ENCODE measurements around the gene CTPS1.
A peak's percentile ranks its signal among the peaks of the same experiment; 100 is the strongest.

The CTPS1 gene

DNA sequence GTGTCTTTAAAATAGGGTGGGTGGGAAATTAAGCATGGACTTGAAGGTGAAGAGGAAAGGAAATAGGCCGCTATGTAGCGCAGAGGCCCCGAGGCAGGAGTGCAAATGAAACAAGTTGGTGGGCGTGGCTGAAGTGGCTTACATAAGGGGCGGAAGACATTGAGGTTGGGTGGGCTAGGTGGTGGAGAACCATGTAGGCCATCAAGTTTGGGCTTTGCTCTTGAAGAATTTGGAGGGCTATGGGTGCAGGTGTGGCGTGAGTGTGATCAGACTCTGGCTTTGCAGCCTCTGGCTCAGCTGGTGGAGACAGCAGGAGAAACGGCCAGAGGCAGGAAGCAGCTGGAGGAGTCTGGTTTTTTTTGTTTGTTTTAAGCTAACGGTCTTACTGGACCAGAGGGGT, 35.4 kb downstream of the CTPS1 start:
- no peaks in the 10 kb centered on the region for H3K9me3 Mint-ChIP-seq
- no peak overlapping the region for H3K4me3 Mint-ChIP-seq
- H3K4me1 Mint-ChIP-seq (ENCODE audit: low read depth in 2 of 2) = peaks cover 6% of the 10 kb centered on the region in 2 donors
- no peaks in the 10 kb centered on the region for H3K27me3 Mint-ChIP-seq
- no peak for DNase-seq
- H3K36me3 Mint-ChIP-seq (ENCODE audit: insufficient read depth) = peaks cover 48% of the 10 kb centered on the region
- no peak for ATAC-seq (replicated peaks)
- H3K27ac Mint-ChIP-seq = peak overlapping the region; percentile 41

DNA sequence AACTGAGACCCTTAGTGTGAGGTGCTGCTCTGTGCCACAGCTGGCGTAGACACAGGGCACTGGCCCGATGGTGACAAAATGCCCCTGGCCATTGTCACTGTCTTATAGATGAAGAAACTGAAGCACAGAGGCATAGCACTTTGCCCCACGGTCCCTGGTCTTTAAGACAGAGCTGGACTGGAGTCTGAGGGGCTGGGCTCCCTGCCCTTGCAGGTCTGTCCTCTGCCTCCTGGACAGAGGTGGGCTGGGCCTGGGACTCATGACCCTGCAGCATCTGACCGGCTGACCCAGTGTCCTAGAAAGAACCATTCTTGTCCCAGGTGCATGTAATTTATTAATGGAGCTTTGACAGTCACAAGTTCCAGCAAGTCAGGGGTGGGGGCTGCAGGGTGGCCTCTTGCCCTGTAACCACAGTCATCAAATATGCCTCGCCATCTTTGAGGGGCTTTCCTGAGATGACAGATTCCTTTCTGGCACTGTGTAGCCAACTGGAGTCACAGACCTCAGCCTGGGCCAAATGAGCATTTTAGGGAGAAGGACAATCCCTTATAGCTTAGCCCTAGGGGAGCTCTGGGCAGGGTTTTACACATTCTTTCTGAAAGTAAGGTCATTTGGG, 35.9 kb downstream of the CTPS1 start:
- Mint-ChIP-seq H3K4me1 (ENCODE audit: low read depth in 2 of 2) (peaks cover 6% of the 10 kb centered on the region in 2 donors), H3K27me3 (no peaks in the 10 kb centered on the region), H3K27ac (peak overlapping the region in 1 of 2 donors; percentile 41), H3K9me3 (no peaks in the 10 kb centered on the region), H3K4me3 (no peak overlapping the region), H3K36me3 (ENCODE audit: insufficient read depth) (peaks cover 43% of the 10 kb centered on the region)
- ATAC-seq (replicated peaks) = no peak
- DNase-seq = no peak

DNA sequence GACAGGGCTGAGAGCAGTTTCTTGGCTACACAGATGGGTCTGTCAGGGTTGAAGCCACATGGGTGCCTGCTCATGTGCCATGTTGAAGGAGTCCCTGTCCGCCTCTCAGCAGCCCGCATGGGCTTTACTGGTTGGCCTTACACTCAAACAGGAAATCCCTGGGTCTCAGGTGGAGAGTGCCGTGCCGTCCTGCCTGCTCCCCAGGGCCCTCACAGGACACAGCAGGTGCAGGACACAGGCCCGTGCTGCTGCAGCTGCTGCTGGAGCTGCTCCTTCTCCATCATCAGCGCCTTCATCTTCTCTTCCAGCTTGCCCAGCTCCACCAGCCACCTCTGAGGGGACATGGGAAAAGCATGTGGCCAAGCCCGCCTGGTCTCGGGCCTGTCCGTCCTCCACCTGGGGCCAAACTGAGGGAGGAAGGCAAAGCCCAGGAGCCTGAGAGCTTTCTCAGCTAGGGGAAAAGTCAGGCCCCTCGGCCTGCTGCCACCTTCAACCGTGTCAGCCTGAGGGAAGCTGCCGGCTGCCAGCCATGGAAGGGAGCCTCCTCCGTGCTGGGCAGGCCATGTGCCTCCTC, 36.5 kb downstream of the CTPS1 start:
- H3K9me3 Mint-ChIP-seq = no peaks in the 10 kb centered on the region
- peak overlapping the region in 1 of 2 donors; percentile 19 for H3K4me3 Mint-ChIP-seq
- H3K4me1 Mint-ChIP-seq (ENCODE audit: low read depth in 2 of 2) = peaks cover 6 to 7% of the 10 kb centered on the region in 2 donors
- H3K27me3 Mint-ChIP-seq = no peaks in the 10 kb centered on the region
- DNase-seq (no peak), ATAC-seq (replicated peaks) (no peak)
- peaks cover 39% of the 10 kb centered on the region for H3K36me3 Mint-ChIP-seq (ENCODE audit: insufficient read depth)
- peak overlapping the region in 1 of 2 donors; percentile 55 for H3K27ac Mint-ChIP-seq

DNA sequence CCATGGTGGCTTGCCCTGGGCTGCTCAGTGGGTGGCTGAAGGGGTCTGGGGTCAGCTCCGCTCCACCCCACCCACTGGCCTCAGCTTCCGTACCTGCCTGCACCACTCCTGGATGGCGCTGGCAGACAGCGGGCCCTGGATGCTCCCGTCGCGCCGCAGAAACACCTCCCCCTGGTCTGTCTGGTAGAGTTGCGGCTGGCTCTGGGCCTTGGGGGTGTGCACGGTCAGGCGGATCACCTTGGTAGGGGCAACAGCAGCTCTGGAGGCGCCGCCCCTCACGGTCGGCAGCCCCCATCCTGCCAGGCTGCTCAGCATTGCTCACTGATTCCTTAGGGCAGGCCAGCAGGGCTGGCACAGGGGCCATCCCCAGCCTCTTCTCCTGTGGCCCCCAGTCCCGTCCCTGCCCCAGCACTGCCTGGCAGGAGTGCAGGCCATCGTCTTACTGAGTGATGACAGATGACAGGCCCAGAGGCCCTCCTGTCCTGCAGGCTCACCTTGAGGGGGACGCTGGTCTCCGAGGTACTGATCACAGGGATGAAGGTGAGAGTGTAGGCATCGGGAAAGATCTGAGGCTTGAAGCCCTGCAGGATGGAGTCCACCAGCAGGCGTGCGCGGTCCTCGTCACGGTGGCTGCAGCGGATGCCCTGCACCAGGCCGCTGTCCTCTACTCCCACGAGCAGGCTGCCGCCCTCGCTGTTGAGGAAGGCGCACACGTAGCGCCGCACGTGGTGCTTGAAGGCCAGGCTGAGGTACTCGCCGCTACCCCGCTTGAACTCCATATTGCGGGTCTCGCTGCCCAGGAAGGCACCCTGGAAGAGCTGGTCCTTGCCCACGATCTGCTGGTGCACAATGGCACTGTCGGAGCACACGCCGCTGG, 37.9 kb downstream of the CTPS1 start:
- ATAC-seq (replicated peaks) (no peak), DNase-seq (no peak)
- H3K36me3 Mint-ChIP-seq (ENCODE audit: insufficient read depth) = peaks cover 35% of the 10 kb centered on the region
- no peaks in the 10 kb centered on the region for H3K27me3 Mint-ChIP-seq
- H3K27ac Mint-ChIP-seq = peak overlapping the region in 1 of 2 donors; percentile 85
- peak overlapping the region in 1 of 2 donors; percentile 29 for H3K4me3 Mint-ChIP-seq
- peaks cover 6 to 9% of the 10 kb centered on the region in 2 donors for H3K4me1 Mint-ChIP-seq (ENCODE audit: low read depth in 2 of 2)
- H3K9me3 Mint-ChIP-seq = no peaks in the 10 kb centered on the region

DNA sequence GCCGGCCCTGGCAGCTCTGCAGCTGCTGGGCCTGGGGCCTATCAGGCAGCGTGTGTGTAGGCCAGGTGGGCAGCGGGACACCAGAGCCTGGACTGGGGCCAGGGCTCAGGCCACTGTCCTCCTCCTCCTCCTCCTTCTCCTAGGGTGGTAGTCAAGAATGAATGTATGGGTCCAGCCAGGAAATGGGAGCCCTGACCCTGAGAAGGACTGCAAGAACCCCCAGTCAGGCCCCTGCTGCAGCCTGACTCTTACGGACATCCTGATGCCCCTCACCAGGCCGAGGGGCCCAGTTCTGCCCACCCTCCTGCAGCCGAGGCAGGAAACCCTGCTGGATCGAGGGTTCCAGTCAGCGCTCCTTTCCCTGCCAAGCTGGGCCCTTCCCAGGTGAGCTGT, 38.5 kb downstream of the CTPS1 start:
- no peak overlapping the region for H3K4me3 Mint-ChIP-seq
- H3K27me3 Mint-ChIP-seq = no peaks in the 10 kb centered on the region
- H3K36me3 Mint-ChIP-seq (ENCODE audit: insufficient read depth) = peaks cover 29% of the 10 kb centered on the region
- no peaks in the 10 kb centered on the region for H3K9me3 Mint-ChIP-seq
- no peak for DNase-seq
- H3K27ac Mint-ChIP-seq = peak overlapping the region in 1 of 2 donors; percentile 85
- ATAC-seq (replicated peaks) = no peak
- H3K4me1 Mint-ChIP-seq (ENCODE audit: low read depth in 2 of 2) = peaks cover 6 to 9% of the 10 kb centered on the region in 2 donors

DNA sequence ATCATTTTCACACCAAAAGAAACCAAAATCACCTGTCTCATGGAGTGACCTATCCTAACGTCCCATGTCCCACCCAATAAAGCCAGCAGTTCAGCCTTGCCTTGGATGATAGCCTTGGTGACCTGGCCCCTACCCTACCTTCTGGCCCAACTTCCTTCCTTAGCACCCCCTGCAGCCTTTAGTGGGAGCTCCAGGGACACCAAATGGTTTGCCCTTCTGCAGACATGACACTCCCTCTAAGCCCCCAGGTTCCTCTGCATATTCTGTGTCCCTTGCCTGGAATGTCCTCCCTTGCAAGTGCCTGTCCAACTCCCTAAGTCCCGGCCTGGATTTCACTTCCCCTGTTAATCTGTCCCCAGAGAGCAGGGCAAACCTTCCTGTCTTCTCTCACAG, 39.9 kb downstream of the CTPS1 start:
- no peak for ATAC-seq (replicated peaks)
- H3K4me1 Mint-ChIP-seq (ENCODE audit: low read depth in 2 of 2) = peaks cover 0 to 9% of the 10 kb centered on the region in 2 donors

DNA sequence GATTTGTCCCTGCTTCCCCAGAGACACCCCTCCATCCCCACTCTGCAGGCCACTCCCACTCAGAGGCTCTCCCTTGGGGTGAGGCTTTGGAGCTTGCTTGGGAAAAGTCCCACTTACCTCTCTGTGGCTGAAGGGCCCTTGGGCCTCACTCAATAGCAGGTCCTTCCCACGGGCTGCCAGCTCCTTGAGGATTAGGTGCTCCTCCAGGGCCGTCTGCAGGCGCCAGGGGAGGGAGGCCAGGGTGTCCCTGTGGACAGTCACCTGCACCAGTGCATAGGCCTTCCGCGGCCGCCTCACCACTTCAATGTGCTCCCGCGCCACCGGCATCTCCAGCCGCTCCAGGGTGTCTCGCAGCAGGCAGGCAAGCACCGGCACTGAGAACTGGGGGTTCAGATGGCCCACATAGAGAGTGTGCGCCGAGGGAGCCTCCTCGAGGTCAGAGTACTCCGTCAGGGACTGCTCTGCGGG, 40.6 kb downstream of the CTPS1 start:
- no peak for ATAC-seq (replicated peaks)
- no peaks in the 10 kb centered on the region for H3K9me3 Mint-ChIP-seq

More for the DNA sequence above, 39.9 kb downstream of the CTPS1 start:
- Mint-ChIP-seq H3K4me3 (no peak overlapping the region), H3K27me3 (no peaks in the 10 kb centered on the region), H3K27ac (peak overlapping the region; percentile 19 to 85), H3K9me3 (no peaks in the 10 kb centered on the region), H3K36me3 (ENCODE audit: insufficient read depth) (peaks cover 29% of the 10 kb centered on the region)
- no peak for DNase-seq

DNA sequence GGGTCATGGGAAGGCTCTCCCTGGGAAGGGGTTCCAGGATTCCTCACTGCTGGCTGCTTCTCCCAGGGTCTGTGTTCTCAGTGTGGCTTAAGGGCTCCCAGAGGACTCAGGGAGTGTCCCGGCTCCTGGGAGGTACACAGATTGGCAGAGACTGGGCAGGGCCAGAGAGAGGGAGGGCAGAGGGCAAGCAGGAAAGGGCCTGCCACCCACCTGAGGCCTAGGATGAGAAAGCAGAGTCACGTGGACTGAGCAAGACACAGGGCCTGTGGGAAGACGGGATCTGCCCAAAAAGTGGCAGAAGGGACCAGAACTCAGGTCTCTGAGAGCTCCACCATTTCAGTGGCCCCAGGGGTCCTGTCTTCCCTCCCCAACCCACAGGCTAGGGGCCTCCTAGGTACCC, 41.2 kb downstream of the CTPS1 start:
- Mint-ChIP-seq H3K4me1 (ENCODE audit: low read depth in 2 of 2) (peaks cover 0 to 5% of the 10 kb centered on the region in 2 donors), H3K4me3 (no peak overlapping the region), H3K9me3 (no peaks in the 10 kb centered on the region), H3K27me3 (no peaks in the 10 kb centered on the region), H3K27ac (peak overlapping the region; percentile 71 to 85), H3K36me3 (ENCODE audit: insufficient read depth) (peaks cover 26% of the 10 kb centered on the region)
- ATAC-seq (replicated peaks) = no peak
- DNase-seq = no peak

More for the DNA sequence above, 40.6 kb downstream of the CTPS1 start:
- H3K27me3 Mint-ChIP-seq = no peaks in the 10 kb centered on the region
- peak overlapping the region; percentile 71 to 85 for H3K27ac Mint-ChIP-seq
- no peak overlapping the region for H3K4me3 Mint-ChIP-seq
- H3K4me1 Mint-ChIP-seq (ENCODE audit: low read depth in 2 of 2) = peaks cover 0 to 5% of the 10 kb centered on the region in 2 donors
- peaks cover 29% of the 10 kb centered on the region for H3K36me3 Mint-ChIP-seq (ENCODE audit: insufficient read depth)
- DNase-seq = no peak

DNA sequence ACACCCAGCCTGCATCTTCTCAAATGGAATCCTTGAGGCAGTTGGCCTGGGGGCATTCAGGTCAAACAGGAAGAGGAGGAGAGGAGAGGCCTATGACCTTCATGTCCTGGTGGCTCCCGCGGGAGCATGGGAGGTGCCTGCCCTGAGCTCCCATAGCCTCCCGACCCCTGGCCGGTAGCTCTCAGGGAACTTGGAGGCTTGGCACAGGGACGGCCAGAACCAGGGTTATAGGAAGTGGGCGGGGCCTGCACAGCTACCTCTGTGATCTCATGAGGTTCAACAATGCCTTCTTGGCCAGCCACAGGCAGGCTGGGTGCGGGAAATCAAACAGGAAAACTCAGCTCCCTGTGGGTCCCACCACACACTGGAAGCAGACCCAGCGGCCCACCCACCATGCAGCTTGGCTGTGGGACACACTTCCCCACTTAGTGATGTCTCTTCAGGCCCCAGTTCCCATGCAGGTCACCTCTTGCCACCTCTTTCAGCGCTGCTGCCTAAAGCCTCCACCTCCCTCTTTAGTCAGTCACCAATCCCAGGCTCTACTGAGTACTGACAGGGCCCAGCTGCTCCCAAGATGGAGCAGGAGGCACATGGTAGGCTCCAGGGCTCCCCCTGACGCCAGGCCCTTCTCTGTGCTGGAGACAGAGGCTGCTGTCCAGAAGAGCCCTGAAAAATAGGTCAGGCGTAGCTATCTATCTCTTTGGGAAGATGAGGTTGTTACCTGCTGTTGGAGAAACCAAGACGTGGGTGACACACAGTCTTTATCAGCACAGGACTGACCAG, 42.2 kb downstream of the CTPS1 start, which contains the start of gene SLFNL1:
Gene SLFNL1, minus strand, starts transcription at position 200 of the 783 bp plus-strand sequence. CDS start 1,065 bp downstream, outside the sequence.
- Mint-ChIP-seq H3K27me3 (no peaks in the 10 kb centered on the region), H3K4me3 (no peak within 1 kb of the TSS), H3K9me3 (no peaks in the 10 kb centered on the region), H3K4me1 (ENCODE audit: low read depth in 2 of 2) (peaks cover 8 to 13% of the 10 kb centered on the region in 2 donors), H3K27ac (peak within 1 kb of the TSS; percentile 71 to 85), H3K36me3 (ENCODE audit: insufficient read depth) (peaks cover 16% of the 10 kb centered on the region)
- ATAC-seq (replicated peaks) = no peak
- DNase-seq = no peak

DNA sequence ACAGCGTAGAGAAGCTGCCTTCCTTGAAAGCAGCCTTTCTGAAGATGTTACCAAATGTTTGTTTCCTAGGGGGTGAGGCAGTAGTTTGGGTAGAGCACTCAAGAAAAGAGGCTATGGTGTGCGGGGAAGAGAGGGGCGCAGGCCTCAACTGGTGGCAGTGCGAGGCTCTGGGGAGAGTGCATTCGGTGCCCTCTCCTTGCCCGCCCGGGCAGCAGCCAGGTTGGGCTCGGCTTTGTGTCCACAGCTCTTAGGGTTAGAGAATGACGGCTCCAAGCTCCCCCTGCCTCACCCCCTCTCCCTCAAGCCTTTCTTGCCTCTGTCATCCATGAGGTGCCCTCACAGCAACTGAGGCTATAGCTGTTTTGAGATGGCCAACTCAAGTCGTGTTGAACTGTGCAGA, 42.9 kb downstream of the CTPS1 start:
- Mint-ChIP-seq H3K27me3 (no peaks in the 10 kb centered on the region), H3K36me3 (ENCODE audit: insufficient read depth) (peaks cover 19% of the 10 kb centered on the region), H3K4me1 (ENCODE audit: low read depth in 2 of 2) (peaks cover 9 to 13% of the 10 kb centered on the region in 2 donors), H3K4me3 (no peak overlapping the region), H3K27ac (peak overlapping the region in 1 of 2 donors; percentile 34), H3K9me3 (no peaks in the 10 kb centered on the region)
- DNase-seq (no peak), ATAC-seq (replicated peaks) (no peak)

DNA sequence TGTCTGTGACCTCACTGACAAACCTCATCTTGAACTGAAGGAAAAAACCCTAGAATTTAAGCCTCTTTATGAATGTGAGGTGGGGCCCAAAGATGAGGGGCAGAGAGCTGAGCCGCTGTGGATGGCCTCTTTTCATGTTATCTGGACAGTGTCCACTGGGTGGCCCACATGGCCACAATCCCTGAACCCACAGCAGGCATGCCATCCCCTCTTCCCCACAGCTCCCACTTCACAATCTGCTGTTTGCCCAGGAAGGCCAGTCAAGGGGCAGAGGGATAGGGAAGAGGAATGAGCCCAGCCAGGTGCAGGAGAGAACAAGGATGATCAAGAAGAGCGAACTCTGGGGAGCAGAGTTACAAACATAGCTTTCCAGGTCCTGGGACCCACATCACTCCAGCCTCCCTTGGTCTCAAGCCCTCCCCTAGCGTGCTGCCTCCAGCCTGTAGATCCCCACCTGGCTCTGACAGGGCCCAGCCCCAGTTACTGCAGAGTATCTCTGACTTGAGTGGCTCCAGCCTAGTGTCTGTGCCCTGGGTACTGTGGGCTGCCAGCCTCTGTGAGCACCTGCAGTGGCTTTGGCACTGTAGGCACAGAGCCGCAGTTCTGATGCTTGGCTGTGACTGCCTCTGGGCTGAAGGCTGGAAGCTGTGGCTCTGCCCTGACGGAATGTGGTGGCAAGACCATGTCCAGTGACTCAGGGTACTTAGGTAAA, 43.9 kb downstream of the CTPS1 start:
- H3K27ac Mint-ChIP-seq = peak overlapping the region in 1 of 2 donors; percentile 55
- H3K4me3 Mint-ChIP-seq = no peak overlapping the region
- peaks cover 20% of the 10 kb centered on the region for H3K36me3 Mint-ChIP-seq (ENCODE audit: insufficient read depth)
- ATAC-seq (replicated peaks) (no peak), DNase-seq (no peak)
- no peaks in the 10 kb centered on the region for H3K27me3 Mint-ChIP-seq
- H3K9me3 Mint-ChIP-seq = no peaks in the 10 kb centered on the region
- H3K4me1 Mint-ChIP-seq (ENCODE audit: low read depth in 2 of 2) = peaks cover 9 to 13% of the 10 kb centered on the region in 2 donors

DNA sequence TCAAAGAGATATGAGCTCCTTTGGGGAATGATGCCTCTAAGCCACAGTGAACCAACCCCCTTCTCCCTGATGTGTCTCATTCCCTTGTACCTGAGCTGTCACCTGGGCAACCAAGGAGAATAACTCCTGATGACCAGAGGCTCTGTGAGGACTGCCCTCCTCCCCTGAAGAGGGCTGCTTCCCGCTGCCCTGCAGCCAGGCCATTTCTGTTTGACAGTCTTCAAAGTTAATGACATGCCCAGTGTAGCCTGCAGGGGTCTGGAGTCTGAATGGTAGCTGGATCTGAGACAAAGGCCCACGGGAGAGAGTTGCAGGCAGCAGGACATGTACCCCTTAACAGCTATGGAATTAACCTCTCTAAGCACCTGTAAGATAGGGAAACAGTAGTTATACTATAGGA, 45.5 kb downstream of the CTPS1 start:
- Mint-ChIP-seq H3K36me3 (ENCODE audit: insufficient read depth) (peaks cover 21% of the 10 kb centered on the region), H3K27ac (peak overlapping the region in 1 of 2 donors; percentile 69), H3K27me3 (no peaks in the 10 kb centered on the region), H3K4me1 (ENCODE audit: low read depth in 2 of 2) (peaks cover 9 to 13% of the 10 kb centered on the region in 2 donors), H3K4me3 (no peak overlapping the region), H3K9me3 (no peaks in the 10 kb centered on the region)
- no peak for DNase-seq
- ATAC-seq (replicated peaks) = no peak

All from effector memory CD8-positive, alpha-beta T cell (primary cell).